Ramos (cell line): ENCODE results near the gene IMPACT.

Experiments
- in situ Hi-C: fragments of 300-500 bp; cut with MboI; formaldehyde crosslinking; loops from one replicate; pipeline ENCODE4 v1.14.3; 2022; ENCODE audit warnings: low sequenced_read_pairs; ENCODE audit not compliant: unreplicated experiment

Gene IMPACT, protein sequence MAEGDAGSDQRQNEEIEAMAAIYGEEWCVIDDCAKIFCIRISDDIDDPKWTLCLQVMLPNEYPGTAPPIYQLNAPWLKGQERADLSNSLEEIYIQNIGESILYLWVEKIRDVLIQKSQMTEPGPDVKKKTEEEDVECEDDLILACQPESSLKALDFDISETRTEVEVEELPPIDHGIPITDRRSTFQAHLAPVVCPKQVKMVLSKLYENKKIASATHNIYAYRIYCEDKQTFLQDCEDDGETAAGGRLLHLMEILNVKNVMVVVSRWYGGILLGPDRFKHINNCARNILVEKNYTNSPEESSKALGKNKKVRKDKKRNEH

GRCh38 chr18:24426398-24427294 lies at the start of gene IMPACT:
Gene IMPACT, plus strand, starts transcription at chr18:24426670. Its CDS starts 87 bp downstream, at chr18:24426757.
- in situ Hi-C loops: no loop called here

GRCh38 chr18:24378598-24378997 lies 47.9 kb upstream of the IMPACT start:
- in situ Hi-C loops: no loop called here

GRCh38 chr18:24380163-24380747 lies 46.2 kb upstream of the IMPACT start:
- in situ Hi-C loops: no loop called here

DNA sequence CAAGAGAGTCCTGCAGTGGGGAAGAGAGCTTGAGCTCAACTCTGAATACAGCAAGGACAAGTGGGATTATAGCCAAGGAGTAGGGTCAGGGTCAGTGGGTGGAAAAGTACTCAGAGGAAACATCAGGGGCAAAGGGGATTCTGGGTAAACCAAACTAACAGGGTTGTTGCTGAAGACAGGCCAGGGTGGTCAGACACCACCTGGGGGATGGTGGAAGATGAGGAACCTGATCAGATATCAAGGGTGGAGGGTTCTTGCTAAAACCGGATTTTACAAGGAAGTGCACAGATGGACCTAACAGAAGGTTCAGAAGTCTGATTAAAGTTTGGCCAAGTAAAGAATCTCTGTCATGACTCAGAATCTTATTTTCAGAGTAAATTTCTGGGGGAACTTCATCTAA lies 45.3 kb upstream of the IMPACT start:
- in situ Hi-C loops: no loop called here

DNA sequence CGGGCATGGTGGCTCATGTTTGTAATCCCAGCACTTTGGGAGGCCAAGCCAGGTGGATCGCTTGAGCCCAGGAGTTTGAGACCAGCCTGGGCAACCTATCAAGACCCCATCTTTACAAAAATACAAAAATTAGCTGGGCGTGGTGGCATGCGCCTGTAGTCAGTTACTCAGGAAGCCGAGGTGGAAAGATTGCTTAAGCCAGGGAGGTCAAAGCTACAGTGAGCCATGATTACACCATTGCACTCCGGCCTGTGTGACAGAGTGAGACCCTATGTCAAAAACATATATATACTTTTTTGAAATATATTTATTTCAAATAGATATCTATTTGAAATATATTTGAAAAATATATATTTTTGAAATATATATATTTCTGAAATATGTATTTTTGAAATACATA lies 39.8 kb upstream of the IMPACT start:
- in situ Hi-C loops: no loop called here

GRCh38 chr18:24388957-24389356 lies 37.5 kb upstream of the IMPACT start:
- in situ Hi-C loops: no loop called here

- in situ Hi-C loops: no loop called here
Observed at GRCh38 chr18:24395049-24395795, 31.2 kb upstream of the IMPACT start.

GRCh38 chr18:24396082-24396633 lies 30.3 kb upstream of the IMPACT start:
- in situ Hi-C loops: no loop called here

GRCh38 chr18:24397131-24397693 lies 29.3 kb upstream of the IMPACT start:
- in situ Hi-C loops: no loop called here

DNA sequence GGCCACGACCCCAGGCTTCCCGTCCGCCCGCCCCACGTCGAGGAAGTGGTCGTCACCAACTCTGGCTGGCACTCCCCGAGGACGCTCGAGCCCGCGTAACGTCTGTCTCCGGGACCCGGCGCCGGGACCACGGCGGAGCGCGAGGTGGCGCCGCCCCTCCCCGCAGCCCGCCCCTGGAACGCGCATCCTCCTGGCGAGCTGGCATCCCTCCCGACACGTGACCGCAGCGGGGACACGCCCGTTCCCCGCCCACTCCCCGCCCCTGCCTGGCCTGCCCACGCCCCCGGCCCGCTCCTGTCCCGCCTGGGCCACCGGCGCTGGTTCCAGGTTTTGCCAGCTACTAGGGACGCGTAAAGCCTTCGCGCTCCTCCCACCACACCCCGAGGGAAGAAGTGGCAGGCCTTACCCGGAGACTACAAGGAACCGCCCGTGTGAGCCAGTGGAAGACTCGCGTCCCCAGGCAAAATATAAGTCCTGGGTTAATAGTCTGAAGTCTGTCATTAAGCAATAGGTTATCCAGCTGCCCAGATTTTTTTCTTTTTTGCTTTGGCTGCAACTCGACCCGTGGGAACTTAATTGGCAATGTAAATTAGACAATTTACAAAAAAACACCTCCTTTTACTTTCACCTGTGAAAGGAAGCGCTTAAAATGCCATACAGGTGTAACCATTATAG lies 28.6 kb upstream of the IMPACT start, which contains the start of gene OSBPL1A:
OSBPL1A (minus strand) TSS at position 131 of the 675 bp plus-strand sequence. CDS start 20,291 bp downstream, outside the sequence.
- in situ Hi-C loops: no loop called here

- in situ Hi-C loops: no loop called here
Observed at GRCh38 chr18:24398540-24398939, 27.9 kb upstream of the IMPACT start.

- in situ Hi-C loops: no loop called here
Observed at GRCh38 chr18:24400587-24400986, 25.9 kb upstream of the IMPACT start.

GRCh38 chr18:24402209-24402785 lies 24.2 kb upstream of the IMPACT start:
- in situ Hi-C loops: no loop called here

GRCh38 chr18:24403076-24403475 lies 23.4 kb upstream of the IMPACT start:
- in situ Hi-C loops: no loop called here

- in situ Hi-C loops: no loop called here
Observed at GRCh38 chr18:24404591-24404990, 21.9 kb upstream of the IMPACT start.

- in situ Hi-C loops: no loop called here
Observed at GRCh38 chr18:24408496-24408895, 18.0 kb upstream of the IMPACT start.

GRCh38 chr18:24413148-24413547 lies 13.3 kb upstream of the IMPACT start:
- in situ Hi-C loops: no loop called here

DNA sequence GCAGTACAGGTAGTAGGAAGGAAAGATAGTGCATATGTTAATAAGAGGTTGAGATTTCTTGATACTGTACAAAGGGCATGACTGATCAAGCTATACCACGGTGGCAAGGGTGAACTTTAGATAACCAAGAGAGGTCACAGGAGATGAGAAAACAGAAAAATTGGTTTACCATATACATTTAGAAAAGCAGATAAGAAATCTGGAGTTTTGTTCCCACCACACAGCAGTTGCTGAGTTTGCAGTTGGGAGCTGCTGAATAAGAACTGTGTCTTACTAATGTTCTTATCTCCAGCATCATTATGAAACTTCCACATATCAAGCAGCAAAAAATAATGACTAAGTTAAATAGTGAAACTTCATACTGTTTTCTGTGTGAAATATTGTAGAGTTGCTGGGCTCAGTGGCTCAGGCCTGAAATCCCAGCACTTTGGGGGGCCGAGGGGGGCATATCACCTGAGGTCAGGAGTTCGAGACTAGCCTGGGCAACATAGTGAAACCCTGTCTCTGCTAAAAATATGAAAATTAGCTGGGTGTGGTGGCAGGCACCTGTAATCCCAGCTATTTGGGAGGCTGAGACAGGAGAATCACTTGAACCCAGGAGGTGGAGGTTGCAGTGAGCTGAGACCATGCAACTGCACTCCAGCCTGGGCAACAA lies 12.0 kb upstream of the IMPACT start:
- in situ Hi-C loops: no loop called here
